ENCODE measurements around the gene ITPK1.

ITPK1 gene

DNA sequence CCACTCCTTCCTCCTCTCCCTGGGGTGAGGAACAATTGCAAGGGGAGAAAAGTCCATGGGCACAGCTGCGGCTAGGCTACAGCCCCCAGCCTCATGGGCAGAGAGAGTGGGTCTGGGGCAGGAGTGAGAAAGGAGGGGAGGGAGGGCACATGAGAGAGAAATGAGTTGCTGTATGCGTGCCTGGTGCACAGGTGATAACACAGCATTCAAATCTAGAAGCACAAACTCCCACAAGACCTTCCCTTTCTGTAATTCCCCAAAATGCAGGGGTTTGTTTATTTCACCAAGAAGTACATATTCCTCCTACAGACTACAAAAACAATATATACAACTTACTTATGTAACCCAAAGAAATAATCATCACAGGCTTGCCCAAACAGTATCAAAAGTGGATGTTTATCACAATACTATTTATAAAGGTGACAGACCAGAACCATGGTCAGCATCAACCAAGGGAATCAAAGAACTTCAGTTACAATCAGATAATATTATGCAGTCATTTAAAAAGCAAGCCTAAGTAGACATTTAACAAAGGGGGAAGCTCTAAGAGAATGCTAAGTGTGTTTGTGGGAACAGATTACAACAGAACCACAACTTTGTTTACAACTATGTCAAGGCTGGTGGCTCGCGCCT lies 54.2 kb downstream of the ITPK1 start:
- no peak for DNase-seq (ENCODE audit: low read depth)

DNA sequence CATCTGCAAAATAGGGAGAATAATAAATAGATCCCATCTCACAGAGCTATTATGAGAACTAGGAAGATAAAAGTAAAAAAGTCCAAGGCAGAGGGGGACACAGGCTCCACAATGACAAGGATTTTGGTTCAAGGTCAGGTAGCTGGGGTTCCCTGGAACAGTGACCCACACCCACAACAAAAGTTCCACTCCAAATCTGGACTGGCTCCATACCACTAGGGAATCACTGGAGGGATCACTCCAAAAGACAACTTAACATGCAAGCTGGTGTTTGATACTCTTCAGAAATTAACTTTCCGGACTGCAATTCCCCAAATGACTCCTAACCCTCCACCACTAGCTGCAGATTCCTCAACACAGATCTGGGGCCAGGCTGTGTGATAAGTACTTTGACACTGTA lies 54.9 kb downstream of the ITPK1 start:
- DNase-seq (ENCODE audit: low read depth): no peak

DNA sequence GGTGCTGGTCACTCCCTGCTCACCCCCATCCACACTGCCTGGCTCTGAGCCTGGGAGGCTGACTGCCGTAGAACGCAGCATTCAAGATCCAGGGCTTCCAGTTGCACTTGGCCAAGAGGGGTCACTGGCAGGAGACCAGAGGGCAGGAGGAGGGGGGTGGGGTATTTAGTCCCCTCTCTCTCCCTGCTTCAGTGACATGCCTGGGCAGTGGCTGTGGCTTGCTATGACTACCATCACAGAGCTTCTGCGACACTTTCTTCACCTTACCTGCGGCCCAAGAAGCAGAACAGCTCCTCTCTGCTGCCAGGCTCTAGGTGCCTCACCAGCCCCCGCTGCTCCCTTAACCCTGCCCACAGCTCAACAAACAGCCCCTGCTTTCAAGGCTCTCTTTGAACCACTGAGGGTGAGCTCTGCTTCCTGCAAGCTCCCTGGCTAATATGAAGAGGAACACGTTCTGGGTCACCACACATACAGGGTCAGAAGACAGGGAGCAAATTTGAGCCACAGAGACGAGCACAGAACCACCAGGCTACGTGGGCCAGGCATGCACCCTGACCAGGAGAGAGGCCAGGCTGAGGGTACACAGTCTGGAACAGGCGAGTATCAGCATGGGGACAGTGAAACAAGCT lies 55.7 kb downstream of the ITPK1 start:
- no peak for DNase-seq (ENCODE audit: low read depth)

DNA sequence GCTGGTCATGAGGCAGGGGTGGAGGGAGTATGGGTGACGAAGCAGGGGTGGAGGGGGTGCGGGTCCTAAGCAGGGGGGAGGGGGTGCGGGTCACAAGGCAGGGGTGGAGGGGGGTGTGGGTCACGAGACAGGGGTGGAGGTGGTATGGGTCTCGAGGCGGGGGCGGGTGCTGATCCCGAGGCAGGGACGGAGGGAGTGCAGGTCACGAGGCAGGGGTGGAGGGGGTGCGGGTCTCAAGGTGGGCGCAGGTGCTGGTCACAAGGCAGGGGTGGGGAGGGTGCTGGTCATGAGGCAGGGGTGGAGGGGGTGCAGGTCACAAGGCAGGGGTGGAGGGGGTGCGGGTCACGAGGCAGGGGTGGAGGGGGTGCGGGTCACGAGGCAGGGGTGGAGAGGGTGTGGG lies 56.5 kb downstream of the ITPK1 start:
- DNase-seq (ENCODE audit: low read depth): no peak

DNA sequence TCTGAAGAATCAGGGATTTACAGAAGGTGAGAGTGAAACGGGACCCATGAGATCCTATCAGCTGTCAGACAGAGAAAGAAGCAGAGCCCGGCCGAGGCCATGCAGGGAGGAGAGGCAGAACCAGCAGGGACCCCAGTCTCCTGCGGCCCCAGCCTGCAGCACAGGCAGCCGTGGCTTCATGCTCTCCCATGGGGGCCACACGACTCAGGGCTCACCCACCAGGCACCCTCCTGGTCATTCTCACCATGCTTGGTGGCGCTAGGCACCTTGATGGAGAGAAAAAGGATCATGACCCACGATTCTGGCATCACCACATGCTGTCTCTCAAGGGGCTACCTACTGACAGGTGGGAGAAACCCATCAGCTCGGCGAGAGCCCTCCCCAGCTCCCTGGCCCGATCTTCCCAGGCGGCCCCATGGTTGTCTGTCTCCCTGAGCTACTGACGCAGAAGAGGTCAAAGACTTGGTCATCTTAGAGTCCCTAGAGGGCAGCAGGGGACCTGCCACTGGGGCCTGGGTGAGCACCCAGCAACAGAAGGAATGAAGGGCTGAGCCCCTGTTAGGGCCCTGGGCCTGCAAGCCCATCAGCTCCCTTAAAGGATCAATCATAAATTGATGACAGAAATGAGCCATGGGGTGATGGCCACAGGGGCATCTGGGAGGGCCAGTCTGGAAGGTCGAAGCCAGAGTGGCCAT lies 58.0 kb downstream of the ITPK1 start:
- DNase-seq (ENCODE audit: low read depth): no peak

DNA sequence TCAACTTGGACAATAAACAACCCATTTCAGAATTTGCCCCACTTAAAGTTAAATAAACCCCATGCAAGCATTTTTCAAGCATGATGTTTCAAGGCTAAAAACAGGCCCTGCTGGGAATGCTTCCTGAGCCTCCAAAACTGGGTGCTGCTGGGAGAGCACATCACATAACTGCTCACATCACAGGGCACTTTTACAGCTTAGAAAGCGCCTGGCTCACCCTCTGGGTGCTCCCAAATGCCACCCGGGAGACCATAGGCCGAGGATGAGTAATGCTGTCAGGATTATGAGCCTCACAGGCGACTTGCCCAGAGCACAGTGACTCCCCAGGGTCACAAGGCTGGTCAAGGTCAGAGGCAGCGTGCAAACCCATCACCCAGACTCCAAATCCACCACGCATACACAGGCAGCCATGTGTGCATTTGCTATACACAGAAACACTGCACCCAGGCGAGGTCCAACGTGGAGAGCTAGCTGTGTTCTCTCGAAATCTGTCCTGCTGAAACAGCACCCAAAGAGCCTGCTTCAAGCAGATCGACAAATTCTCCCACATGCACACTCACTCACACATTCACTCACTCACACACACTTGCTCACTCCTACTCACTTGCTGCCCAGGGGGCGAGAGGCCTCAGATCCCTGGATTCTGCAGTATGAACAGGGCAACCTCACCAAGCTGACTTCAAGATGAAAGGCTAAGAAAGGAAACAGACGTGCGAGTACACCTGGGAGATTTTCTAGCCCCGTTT lies 58.7 kb downstream of the ITPK1 start:
- no peak for DNase-seq (ENCODE audit: low read depth)

DNA sequence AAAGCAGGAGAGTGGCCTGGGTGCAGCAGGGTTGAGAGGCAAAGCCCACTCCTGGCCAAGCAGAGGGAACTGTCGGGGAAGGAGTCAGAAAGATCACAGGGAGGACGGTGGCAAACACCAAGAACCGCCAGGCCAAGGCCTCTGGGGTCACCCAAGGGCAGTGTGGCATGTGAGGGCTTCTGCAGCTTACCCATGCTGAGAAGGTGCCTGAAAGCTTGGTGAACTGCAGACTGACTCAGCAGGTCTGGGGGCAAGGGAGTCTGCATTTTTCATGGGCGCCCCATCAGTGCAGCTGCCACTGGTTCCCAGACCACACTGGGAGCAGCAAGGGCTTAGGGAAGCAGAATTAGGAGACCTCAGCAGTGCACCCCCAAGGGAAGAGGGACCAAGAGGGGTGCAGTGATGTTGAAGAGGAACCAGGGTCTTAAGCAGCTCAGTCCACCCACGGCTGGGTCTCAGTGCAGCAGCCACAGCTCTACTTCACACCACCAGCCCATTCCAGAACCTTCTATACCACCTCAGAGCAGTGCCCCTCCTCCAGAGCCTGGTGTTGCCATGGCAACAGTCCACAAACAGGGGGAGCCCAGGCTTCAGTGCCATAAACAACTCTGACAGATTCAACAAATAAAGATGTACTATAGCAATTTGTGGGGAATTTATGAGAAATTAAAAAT lies 59.4 kb downstream of the ITPK1 start:
- DNase-seq (ENCODE audit: low read depth): no peak

DNA sequence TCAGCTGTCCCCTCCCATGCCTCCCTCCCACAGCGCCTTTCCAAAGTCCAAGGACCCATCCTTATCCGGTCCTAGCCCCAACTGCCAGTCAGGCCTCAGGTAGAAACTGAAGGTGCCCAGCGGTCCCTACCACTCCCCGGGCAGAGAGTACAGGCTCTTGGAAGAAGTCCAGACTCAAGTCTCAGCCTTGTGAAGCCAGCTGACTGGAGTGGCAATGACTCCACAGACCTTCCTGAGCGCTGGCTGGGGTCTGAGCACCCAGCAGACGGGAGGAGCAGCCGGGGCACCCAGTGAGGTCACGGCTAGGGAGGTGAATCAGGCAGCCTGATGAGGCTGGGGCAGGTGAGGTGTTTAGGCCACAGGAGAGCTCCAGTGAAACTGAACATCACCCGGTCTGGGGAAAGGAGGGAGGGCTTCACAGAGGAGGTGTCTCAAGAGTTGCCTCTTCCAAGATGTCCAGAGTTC lies 60.0 kb downstream of the ITPK1 start:
- DNase-seq (ENCODE audit: low read depth): no peak

DNA sequence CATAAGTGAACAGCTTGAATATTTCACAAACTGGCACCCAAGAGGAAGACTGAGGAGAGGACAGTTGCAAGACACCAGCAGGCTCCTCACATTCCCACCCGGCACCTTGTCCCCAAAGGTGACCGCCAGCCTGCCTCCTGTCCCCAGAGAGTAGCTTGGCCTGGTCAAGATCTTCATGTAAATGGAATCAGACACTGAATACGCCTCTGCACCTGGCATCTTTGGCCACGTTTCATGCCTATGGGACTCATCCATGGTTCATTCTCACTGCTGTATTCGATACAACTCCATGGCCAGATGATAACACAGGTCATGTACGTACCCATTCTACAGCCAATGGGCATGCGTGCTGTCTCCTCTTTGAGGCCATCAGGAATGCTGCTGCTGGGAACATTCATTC lies 60.8 kb downstream of the ITPK1 start:
- no peak for DNase-seq (ENCODE audit: low read depth)

DNA sequence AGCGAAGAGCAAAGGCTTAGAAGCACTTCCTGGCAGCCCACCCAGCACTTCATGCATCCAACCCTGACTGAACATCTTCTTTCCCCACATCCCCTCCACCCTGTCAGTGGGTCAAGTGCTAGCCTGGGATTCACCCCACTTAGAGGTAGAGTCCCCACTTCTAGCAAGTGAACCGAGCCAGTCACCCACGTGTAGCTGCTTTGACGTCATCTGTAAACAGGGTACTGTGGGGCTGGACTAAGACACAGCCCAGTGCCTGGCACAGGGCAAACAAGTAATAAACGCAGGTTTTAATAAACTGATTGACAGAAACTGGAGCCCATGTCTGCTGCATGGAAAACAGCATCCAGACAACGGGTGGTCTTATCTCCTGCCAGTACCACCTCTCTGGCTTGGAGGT lies 61.7 kb downstream of the ITPK1 start:
- no peak for DNase-seq (ENCODE audit: low read depth)

DNA sequence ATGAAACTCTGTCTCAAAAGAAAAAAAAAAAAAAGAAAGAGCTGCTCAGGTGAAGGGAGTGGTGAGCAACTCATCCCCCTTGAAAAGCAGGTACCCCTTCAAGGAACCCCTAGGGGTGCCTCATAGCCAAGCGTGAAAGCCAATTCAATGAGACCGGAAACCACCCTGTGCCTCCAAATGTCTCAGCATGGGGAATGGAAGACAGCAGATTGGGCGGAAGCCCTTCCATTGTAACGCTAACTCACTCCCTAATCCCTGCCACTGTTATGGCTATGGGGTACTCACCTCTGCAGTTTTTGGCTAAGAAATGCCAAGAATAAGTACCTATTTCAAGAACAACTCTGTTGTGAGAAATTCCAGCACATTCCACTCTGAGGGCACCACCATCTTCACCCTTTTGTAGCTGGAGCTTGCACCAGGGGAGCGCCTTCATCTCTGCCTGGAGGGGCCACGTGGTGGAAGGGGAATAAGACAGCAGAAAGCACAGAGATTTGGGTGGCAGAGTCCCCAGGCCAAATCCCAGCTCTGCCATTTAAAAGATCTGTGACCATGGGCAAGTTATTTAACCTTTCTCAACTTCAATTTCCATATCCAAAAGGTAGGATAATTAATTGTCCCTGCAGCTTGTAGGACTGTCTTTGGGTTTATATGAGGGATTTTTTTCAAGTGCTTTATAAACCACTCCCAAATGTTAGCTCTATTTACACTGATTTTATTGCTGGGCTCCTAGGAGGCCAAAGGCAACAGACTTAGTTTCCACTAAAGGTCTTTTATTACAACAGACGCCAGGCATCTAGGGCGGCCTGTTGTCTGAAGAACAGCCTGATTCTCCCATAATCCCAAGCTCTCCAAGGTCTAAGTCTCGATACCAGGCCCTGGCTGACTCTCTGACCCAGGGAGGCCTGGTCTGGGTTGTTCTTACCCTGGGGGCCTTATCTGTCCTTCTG lies 63.9 kb downstream of the ITPK1 start:
- no peak for DNase-seq (ENCODE audit: low read depth)

DNA sequence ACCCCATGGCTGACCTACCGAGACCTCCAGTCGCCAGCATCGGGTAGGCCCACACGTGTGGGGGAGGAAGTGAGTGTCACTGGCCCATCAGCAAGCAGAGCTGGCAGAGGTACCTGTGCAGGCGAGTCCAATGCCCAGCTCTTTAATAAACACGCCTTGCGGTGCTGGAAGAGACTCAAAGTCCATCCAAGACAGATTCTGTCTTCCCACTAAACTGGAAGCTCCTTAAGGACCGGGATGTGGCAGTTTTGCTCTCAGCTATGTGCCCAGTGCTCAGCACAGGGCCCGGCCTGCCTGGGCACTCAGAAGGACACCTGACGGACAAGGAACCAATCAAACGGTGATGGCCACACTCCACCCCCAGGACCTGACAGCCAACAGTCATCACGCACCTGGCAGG lies 65.0 kb downstream of the ITPK1 start:
- DNase-seq (ENCODE audit: low read depth): no peak

DNA sequence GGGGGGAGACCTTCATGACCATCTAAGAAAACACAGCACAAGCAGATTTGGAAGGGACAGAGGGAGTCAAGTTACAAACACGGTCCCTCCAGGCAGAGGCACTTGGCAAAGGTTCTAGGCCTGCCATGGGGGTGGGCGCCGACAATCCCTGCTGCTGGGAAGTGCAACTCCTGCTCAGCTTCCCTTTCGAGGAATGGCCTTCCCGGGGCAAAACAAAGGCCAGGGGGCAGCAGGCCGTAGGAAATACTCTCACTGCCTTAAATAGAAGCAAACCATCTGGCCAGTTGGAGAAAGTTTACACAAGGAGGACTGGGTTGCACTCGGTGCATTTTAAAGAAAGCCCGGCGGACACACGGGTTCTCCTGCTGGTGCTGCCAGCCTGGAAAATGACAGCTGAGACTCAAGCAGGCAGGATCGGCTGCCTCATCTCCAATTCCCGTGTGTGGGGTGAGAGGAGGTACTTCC lies 65.8 kb downstream of the ITPK1 start:
- no peak for DNase-seq (ENCODE audit: low read depth)

DNA sequence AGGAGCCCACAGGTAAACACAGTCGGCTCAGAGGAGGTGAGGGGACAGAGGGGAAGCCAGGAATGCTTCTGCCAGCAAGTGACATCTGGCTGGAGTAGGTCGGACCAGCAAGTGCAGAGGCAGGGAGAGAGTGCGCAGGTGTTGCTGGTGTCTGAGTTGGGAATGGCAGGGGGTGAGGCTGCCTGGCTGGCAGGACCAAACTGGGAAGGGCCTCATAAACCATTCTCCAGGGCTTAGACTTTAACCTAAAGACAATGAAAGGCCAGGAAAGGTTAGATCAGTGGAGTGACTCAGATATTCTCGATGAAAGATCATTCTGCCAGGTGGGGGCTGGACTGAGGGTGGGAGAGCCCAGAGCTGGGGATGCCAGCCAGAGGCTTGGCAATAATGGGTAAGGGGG lies 66.4 kb downstream of the ITPK1 start:
- DNase-seq (ENCODE audit: low read depth): no peak

DNA sequence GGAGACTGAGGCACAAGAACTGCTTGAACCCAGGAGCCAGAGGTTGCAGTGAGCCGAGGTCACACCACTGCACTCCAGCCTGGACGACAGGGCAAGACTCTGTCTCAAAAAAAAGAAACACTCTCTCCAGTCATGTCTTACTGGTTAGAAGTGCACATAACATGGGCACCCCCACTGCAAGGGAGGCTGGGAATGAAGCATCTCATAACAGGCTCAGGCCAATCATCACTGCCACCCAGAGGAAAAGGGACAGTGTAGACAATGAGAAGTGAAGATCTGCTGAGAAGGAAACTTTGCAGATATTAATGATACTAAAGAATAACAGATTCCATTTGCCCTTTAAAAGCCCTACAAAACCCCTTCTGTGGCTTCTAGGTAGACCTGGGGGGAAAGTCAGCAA lies 66.9 kb downstream of the ITPK1 start:
- DNase-seq (ENCODE audit: low read depth): no peak

DNA sequence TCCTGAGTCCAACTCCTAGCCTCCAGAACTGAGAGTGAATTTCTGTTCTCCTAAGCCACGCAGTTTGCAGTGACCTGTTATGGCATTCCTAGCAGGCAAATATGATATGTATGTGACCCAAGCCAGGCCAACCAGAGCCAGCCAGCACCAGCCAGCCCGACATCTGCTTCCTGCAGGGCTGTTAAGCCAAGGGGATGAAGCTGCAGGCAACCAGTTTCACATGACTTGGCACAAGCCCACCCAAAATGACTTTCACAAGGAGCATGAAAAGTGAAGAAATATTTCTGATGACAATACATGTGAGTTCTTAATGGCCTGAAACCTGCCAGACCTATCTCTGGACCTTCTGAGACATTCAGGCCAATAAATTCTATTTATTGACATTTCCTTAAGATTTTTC lies 68.1 kb downstream of the ITPK1 start:
- DNase-seq (ENCODE audit: low read depth): no peak

DNA sequence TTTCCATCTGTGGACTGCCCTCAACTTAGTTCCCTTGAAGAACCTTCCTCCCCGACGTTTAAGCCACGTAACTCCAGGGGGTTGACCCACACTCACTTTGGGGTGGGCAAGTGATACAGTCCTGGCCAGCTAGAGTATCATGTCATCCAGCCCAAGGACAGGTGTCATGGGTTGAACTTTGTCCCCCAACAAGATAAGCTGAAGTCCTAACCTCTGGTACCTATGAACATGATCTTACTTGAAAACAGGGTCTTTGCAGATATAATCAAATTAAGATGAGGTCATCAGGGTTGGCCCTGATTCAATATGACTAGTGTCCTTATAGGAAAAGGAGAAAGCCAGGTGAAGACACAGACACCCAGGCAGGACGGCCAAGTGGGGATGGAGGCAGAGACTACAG lies 68.6 kb downstream of the ITPK1 start:
- no peak for DNase-seq (ENCODE audit: low read depth)

DNA sequence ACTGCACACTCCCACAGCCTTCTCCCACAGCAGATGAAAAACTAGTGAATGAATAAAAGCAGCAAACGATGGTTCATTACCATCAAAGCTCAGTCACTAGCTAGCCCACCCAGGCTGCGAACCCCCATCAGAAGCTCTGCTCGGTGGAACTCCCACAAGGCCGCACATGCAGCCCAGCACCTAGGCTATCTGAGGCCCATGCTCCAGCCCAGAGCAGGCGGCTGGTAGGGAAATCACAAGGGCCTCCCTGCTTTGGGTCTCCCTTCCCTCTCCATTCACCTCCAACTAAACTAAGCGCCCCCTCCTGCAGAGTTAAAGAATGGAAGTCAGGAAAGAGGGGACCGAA lies 69.0 kb downstream of the ITPK1 start:
- no peak for DNase-seq (ENCODE audit: low read depth)

DNA sequence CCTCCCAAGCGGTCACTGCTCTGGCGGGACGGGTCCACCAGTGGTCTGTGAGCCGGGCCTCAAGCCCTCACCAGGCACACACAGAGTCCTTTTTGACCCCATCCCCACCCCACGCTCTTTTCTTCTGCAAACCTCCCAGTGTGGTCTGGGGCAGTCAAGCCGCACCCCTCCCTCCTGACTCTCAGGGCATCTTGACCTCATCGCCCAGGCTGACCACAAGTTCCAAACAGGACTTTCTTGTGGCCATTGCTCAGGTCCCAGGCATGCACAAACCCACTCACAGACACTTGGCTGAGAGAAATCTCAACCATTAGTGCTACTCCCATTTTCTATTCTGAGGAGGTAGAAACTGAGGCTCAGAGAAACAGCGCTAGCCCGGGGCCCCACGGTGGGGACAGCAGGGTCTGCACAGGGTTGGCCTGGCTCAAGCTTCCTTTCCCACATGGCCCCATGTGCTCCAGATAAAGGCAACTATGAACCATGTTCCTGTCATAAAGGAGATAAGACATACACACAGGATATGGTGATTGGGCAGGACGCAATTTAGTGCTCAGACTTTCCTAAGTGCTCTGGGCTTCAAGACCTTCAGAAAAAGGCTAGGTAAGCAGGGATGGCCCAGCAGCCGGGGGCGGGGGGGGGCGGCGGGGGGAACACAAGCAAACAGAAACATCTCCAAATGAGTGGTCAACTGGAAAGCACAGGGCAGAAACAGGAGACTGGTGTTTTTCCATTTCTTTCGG lies 69.6 kb downstream of the ITPK1 start:
- DNase-seq (ENCODE audit: low read depth): no peak

DNA sequence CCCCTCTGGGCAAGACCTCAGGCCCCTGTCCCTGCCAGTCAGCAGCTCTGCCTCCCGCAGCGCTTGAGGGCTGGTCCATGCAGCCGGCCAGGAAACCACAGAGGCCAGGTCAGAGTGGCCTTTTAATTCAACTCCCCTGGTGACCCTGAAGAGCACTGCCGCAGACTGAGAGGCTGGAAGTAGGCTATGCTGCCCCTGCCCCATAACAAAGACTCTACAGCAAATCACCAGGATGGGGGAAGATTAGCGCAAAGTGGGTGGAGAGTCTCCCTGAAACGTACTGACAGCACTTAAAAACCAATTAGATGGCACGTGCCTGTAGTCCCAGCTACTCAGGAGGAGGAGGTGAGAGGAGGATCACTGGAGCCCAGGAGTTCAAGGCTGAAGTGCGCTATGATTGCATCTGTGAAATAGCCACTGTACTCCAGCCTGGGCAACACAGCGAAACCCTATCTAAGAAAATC lies 70.5 kb downstream of the ITPK1 start:
- no peak for DNase-seq (ENCODE audit: low read depth)

Measured in T follicular helper cell (primary cell).